Vein endothelial cell (primary cell): ENCODE measurements around the gene SLC7A1. TPM values are rescaled to one million over a fixed set of nuclear protein-coding genes. Genes with fewer than 3 reads are reported as not detected.

Experiments used
- total RNA-seq: library from RNA; depleted of rRNA; stranded (reverse); fragments of >200 nt; gene quantifications from 2 replicates; pipeline ENCODE4 v1.2.3, GENCODE V29; 2012

Gene SLC7A1
- total RNA-seq: 24.5 and 33.7 TPM in 2 replicates

DNA sequence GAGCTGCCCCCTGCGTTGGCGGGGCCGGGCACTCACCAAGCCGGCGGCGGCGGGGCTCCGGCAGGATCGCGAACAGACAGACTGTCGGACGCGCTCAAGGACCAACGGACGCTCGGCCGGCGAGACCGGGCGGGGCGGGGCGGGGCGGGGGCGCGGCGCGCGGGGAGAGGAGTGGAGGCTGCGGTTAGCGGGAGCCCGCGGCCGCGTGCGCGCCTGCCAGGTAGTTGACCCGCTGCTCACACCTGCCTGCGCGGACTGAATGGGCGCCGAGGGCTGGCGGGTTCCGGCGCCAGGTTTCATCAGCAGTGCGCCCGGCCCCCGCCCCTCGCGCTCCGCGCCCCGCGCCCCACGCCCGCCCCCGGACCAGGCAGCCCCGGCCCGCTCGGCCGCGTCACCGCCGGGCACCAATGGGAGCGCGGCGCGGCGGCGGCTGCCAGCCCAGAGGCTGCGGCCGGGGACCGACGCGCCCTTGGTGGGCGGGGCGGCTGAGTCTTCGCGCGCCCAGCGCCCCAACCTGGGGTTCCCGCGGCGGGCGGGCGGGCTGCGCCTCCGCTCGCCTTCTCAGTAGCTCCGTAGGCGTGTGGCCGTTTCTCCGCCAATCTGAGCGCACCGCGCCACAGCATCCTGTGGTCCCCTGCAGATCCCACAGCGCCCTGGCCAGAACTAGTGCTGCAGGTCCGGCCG lies at the start of gene SLC7A1:
Gene SLC7A1, minus strand, starts transcription at position 309 of the 684 bp plus-strand sequence. CDS start 59,500 bp downstream, outside the sequence.

